SK-N-SH treated with all-trans-retinoic acid at 6 μM for 48 hours (cell line): Measurements from ENCODE around the gene OTOR.

Experiments used
- ARNTL ChIP-seq: fragments of 450-650 bp; formaldehyde crosslinking; IDR thresholded peaks from 2 replicates; pipeline ENCODE4 v1.5.0; 2020; ENCODE audit warnings: low read depth, mild to moderate bottlenecking, moderate library complexity, borderline replicate concordance
- OSR1 ChIP-seq: fragments of 250-450 bp; sonication (Bioruptor Pico); IDR thresholded peaks from 2 replicates; pipeline ENCODE4 v1.8.0; 2022; ENCODE audit warnings: moderate library complexity, mild to moderate bottlenecking, inconsistent platforms
- PATZ1 ChIP-seq: fragments of 250-450 bp; sonication (Bioruptor Pico); IDR thresholded peaks from 2 replicates; pipeline ENCODE4 v1.8.0; 2020; ENCODE audit warnings: mild to moderate bottlenecking, moderate library complexity, borderline replicate concordance
- TCF4 ChIP-seq: fragments of 250-450 bp; sonication (Bioruptor Pico); IDR thresholded peaks from 2 replicates; pipeline ENCODE4 v1.8.0; 2021; ENCODE audit warnings: mild to moderate bottlenecking, moderate library complexity, borderline replicate concordance
- TOX ChIP-seq: fragments of 250-450 bp; sonication (Bioruptor Pico); IDR thresholded peaks from 2 replicates; pipeline ENCODE4 v1.8.0; 2021; ENCODE audit warnings: mild to moderate bottlenecking, moderate library complexity, borderline replicate concordance
- TSHZ2 ChIP-seq: fragments of 250-450 bp; sonication (Bioruptor Pico); IDR thresholded peaks from 2 replicates; pipeline ENCODE4 v1.5.0; 2020; ENCODE audit warnings: mild to moderate bottlenecking, moderate library complexity
- TF ChIP-seq, protein P1 (sequence below): fragments of 250-450 bp; sonication (Bioruptor Pico); IDR thresholded peaks from 2 replicates; pipeline ENCODE4 v1.8.0; 2021; ENCODE audit warnings: low read depth, mild to moderate bottlenecking, moderate library complexity, borderline replicate concordance

DNA sequence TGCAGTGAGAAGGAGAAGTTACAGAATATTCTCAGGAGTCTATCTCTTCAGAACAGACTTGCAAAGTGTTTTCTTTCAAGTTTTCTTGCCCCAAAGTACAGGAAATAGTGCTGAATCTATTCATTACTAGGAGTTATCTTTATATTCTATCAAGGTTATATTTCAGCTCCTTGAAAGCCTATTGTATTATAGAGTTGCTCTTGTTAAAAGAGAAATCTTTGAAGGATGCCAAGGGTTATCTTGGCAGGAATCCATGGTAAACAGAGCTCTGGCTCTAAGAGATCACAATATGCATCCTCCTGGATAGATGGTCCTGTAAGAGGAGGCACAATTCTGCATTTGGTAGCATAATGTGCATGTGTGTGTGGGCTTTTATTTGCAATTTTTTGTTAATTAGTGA is 39.6 kb upstream of the OTOR start:
- TF ChIP-seq ARNTL (CRISPR knock-in tag) (no peak), PATZ1 (CRISPR knock-in tag) (no peak), OSR1 (no peak), TOX (CRISPR knock-in tag) (no peak), TSHZ2 (no peak), TCF4 (CRISPR knock-in tag) (no peak)
- TF ChIP-seq, protein P1, sequence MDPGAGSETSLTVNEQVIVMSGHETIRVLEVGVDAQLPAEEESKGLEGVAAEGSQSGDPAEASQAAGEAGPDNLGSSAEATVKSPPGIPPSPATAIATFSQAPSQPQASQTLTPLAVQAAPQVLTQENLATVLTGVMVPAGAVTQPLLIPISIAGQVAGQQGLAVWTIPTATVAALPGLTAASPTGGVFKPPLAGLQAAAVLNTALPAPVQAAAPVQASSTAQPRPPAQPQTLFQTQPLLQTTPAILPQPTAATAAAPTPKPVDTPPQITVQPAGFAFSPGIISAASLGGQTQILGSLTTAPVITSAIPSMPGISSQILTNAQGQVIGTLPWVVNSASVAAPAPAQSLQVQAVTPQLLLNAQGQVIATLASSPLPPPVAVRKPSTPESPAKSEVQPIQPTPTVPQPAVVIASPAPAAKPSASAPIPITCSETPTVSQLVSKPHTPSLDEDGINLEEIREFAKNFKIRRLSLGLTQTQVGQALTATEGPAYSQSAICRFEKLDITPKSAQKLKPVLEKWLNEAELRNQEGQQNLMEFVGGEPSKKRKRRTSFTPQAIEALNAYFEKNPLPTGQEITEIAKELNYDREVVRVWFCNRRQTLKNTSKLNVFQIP (CRISPR knock-in tag), result no peak
